ENCODE data around the gene TNS3.

The TNS3 gene

GRCh38 chr7:47563521-47563920, 18.4 kb downstream of the TNS3 start:
- no peak for DNase-seq (ENCODE audit: low read depth in 2 of 2)

GRCh38 chr7:47561715-47562446, 20.0 kb downstream of the TNS3 start:
- DNase-seq (ENCODE audit: low read depth in 2 of 2): no peak

- no peak for DNase-seq (ENCODE audit: low read depth in 2 of 2)
Observed at GRCh38 chr7:47559306-47560220, 22.3 kb downstream of the TNS3 start.

GRCh38 chr7:47557694-47558670, 23.9 kb downstream of the TNS3 start:
- DNase-seq (ENCODE audit: low read depth in 2 of 2): no peak

GRCh38 chr7:47557317-47557693, 24.6 kb downstream of the TNS3 start:
- DNase-seq (ENCODE audit: low read depth in 2 of 2): no peak

GRCh38 chr7:47556511-47557180, 25.3 kb downstream of the TNS3 start:
- DNase-seq (ENCODE audit: low read depth in 2 of 2): no peak

GRCh38 chr7:47553309-47553708, 28.6 kb downstream of the TNS3 start:
- no peak for DNase-seq (ENCODE audit: low read depth in 2 of 2)

GRCh38 chr7:47552621-47553020, 29.3 kb downstream of the TNS3 start:
- no peak for DNase-seq (ENCODE audit: low read depth in 2 of 2)

- no peak for DNase-seq (ENCODE audit: low read depth in 2 of 2)
Observed at GRCh38 chr7:47551668-47552440, 30.1 kb downstream of the TNS3 start.

- DNase-seq (ENCODE audit: low read depth in 2 of 2): no peak
Observed at GRCh38 chr7:47550788-47551470, 31.0 kb downstream of the TNS3 start.

GRCh38 chr7:47549916-47550315, 32.0 kb downstream of the TNS3 start:
- no peak for DNase-seq (ENCODE audit: low read depth in 2 of 2)

GRCh38 chr7:47549397-47549796, 32.5 kb downstream of the TNS3 start:
- no peak for DNase-seq (ENCODE audit: low read depth in 2 of 2)

- DNase-seq (ENCODE audit: low read depth in 2 of 2): no peak
Observed at GRCh38 chr7:47548546-47548945, 33.4 kb downstream of the TNS3 start.

- no peak for DNase-seq (ENCODE audit: low read depth in 2 of 2)
Observed at GRCh38 chr7:47546733-47547494, 35.0 kb downstream of the TNS3 start.

- no peak for DNase-seq (ENCODE audit: low read depth in 2 of 2)
Observed at GRCh38 chr7:47546171-47546570, 35.7 kb downstream of the TNS3 start.

GRCh38 chr7:47544416-47544815, 37.5 kb downstream of the TNS3 start:
- DNase-seq (ENCODE audit: low read depth in 2 of 2): no peak

- DNase-seq (ENCODE audit: low read depth in 2 of 2): no peak
Observed at GRCh38 chr7:47543714-47544113, 38.2 kb downstream of the TNS3 start.

- no peak for DNase-seq (ENCODE audit: low read depth in 2 of 2)
Observed at GRCh38 chr7:47543056-47543455, 38.9 kb downstream of the TNS3 start.

GRCh38 chr7:47542051-47542450, 39.9 kb downstream of the TNS3 start:
- DNase-seq (ENCODE audit: low read depth in 2 of 2): no peak

All from stimulated activated CD4-positive, alpha-beta T cell treated with anti-CD3 and anti-CD28 coated beads, Interleukin-1b, Interleukin-23, amount 100 ng/mL, for 1 hour (primary cell).